GM18526 (cell line): ENCODE data around the gene IPO11.

ENCODE experiments used
- POLR2A ChIP-seq: IDR thresholded peaks from 3 replicates; pipeline ENCODE4 v1.6.1; 2011; ENCODE audit not compliant: insufficient read length; ENCODE audit errors: extremely low read depth

Gene IPO11

DNA sequence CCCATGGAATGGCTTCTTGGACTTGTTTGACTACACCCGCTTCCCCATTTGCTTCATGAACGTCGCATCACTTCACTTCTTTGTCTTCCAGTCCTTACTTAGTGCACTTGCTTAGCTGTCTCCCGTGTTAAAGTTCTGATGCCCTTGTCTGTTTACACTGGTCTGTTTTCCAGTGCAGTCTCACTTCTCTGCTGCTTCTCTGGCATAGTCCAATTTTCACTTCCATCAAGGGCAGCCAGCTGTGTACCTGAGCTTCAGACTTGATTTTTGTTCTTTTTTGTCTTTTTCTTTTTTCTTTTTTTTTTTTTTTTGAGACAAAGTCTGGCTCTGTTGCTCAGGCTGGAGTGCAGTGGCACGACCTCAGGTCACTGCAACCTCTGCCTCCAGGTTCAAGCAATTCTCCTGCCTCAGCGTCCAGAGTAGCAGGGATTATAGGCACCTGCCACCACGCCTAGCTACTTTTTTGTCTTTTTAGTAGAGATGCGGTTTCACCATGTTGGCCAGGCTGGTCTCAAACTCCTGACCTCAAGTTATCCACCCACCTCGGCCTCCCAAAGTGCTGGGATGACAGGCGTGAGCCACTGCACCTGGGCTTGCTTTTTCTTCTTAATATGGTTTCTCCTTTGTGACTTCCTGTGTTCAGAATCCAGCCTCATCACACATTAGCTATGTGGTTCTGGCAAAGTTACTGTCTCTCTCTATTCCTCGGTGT lies 241.5 kb downstream of the IPO11 start:
- TF ChIP-seq POLR2A: no peak

DNA sequence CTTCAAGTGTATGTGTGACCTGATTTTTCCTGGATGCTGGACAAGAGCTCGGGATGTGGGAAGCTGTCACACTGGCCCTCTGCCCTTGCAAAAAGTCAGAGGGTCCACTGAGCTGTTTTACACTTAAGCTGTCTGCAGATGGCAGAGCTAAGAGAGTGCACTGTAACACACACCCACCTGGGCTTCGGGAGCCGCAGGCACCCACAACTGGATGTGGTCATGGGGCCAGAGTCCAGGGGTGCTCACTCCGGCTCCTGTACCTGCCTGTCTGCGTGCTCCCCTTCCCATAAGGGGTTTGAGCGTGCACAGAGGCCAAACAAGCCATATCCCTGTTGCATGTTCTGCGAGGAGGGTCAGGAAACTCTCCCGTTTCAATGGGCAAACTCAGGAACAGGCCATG lies 248.6 kb downstream of the IPO11 start:
- TF ChIP-seq POLR2A: no peak

DNA sequence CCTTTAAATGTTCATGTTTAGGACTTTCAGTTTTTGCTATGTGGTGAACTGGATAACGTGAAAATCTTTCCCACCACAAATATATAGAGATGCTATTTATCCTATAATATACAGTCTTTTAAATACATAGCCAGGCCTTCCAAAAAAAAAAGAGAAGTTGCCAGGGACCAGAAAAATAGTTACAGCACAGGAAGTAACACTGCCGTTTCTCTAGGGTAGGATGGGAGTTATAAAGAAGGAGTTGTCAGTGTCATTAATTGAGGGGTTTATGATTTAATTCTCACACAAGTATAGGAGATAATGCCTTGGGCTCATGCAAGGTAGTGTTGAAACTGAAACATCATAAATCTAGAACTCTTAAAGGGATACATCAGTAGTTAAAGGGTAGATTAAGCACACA lies 250.0 kb downstream of the IPO11 start:
- TF ChIP-seq POLR2A: no peak

DNA sequence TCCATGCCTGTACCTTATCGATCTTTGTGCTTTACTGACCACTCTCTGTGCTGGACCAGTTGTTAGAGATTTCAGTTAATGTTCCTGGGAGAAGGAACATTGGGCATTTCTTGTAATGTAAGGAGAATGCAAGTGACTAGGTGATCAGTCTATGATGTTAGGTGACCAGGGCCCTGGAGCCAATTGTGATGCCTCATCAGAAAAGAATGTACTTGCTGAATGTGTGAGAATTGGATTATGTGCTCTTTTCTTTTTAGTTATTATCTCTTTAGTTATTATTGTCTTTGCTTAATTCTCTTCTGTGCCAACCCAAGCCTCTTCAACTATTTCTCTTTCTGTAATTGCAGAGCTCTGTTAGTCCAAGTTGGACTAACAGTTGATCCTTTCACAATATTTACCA lies 258.9 kb downstream of the IPO11 start:
- no peak for TF ChIP-seq POLR2A
